Nephron progenitor cell (in vitro differentiated cells): ENCODE results near the gene TMEM182.
A peak's percentile ranks its signal among the peaks of the same experiment; 100 is the strongest.

Experiments
- DNase-seq: peaks from one replicate; pipeline ENCODE4 v3.0.0; 2021
- H3K27ac Mint-ChIP-seq: 2 replicates; pipeline ENCODE4 v1.8.0; 2021; ENCODE audit warnings: mild to moderate bottlenecking, moderate library complexity, mixed read lengths
- H3K27me3 Mint-ChIP-seq: 2 replicates; pipeline ENCODE4 v1.8.0; 2021; ENCODE audit warnings: mild to moderate bottlenecking, low read depth, mixed read lengths; ENCODE audit not compliant: poor library complexity
- H3K36me3 Mint-ChIP-seq: 2 replicates; pipeline ENCODE4 v1.8.0; 2021; ENCODE audit warnings: low read depth, mixed read lengths
- H3K4me1 Mint-ChIP-seq: 2 replicates; pipeline ENCODE4 v1.8.0; 2021; ENCODE audit warnings: mixed read lengths
- H3K4me3 Mint-ChIP-seq: 2 replicates; pipeline ENCODE4 v1.8.0; 2021; ENCODE audit warnings: mild to moderate bottlenecking, moderate library complexity, mixed read lengths
- H3K9me3 Mint-ChIP-seq: 2 replicates; pipeline ENCODE4 v1.8.0; 2021; ENCODE audit warnings: mild to moderate bottlenecking, moderate library complexity, mixed read lengths
- TF ChIP-seq, protein P1 (sequence below): fragments of 200-600 bp; sonication (generic); IDR thresholded peaks from 2 replicates; pipeline ENCODE4 v1.5.0; 2021; ENCODE audit warnings: antibody characterized with exemption

TMEM182 gene

DNA sequence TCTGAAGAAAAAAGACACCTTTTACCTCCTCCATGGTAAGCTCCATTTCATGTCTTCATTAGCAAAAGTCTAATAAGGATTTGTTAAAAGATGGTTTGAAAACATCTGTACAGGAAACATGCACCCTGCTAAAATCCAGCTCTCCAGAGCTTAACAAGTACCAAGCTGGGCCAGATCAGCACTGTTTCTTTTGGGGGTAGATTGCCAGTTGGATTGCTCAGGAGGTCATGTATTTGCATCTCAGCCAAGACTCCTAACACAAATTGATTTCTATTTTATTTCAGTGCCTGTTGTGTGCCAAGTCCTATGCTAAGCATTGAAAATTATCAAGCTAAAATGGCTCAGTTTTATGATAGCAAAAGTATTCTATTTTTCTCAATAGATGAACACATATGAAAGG is 3.4 kb upstream of the TMEM182 start:
- Mint-ChIP-seq H3K4me1 (peaks cover 10% of the 10 kb centered on the region), H3K4me3 (no peak overlapping the region), H3K36me3 (peaks cover 49% of the 10 kb centered on the region), H3K27ac (no peak overlapping the region), H3K27me3 (no peaks in the 10 kb centered on the region), H3K9me3 (peaks cover 5% of the 10 kb centered on the region)
- DNase-seq: no peak
- TF ChIP-seq, protein P1, sequence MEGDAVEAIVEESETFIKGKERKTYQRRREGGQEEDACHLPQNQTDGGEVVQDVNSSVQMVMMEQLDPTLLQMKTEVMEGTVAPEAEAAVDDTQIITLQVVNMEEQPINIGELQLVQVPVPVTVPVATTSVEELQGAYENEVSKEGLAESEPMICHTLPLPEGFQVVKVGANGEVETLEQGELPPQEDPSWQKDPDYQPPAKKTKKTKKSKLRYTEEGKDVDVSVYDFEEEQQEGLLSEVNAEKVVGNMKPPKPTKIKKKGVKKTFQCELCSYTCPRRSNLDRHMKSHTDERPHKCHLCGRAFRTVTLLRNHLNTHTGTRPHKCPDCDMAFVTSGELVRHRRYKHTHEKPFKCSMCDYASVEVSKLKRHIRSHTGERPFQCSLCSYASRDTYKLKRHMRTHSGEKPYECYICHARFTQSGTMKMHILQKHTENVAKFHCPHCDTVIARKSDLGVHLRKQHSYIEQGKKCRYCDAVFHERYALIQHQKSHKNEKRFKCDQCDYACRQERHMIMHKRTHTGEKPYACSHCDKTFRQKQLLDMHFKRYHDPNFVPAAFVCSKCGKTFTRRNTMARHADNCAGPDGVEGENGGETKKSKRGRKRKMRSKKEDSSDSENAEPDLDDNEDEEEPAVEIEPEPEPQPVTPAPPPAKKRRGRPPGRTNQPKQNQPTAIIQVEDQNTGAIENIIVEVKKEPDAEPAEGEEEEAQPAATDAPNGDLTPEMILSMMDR: no peak

DNA sequence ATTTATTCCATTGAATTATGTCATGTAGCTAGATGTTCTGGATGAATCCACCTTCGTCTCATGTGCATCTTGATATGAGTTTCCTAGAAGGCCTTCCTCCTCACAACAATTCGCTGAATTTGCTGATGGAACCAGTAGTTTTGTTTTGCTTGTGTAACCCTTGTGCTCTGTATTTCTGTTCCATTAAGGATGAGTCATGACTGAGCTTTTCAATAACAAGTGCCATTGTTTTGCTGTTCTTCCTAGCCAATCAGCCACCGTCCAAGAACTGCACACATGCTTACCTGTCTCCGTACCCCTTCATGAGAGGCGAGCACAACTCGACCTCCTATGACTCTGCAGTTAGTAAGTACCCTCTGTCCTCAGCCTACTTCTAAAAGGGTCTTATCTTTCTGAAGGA is 2.3 kb downstream of the TMEM182 start:
- TF ChIP-seq, protein P1: no peak
- H3K4me3 Mint-ChIP-seq: no peak overlapping the region
- peaks cover 56% of the 10 kb centered on the region for H3K36me3 Mint-ChIP-seq
- no peak for DNase-seq
- no peaks in the 10 kb centered on the region for H3K27me3 Mint-ChIP-seq
- H3K9me3 Mint-ChIP-seq: no peaks in the 10 kb centered on the region
- H3K27ac Mint-ChIP-seq: no peak overlapping the region
- no peaks in the 10 kb centered on the region for H3K4me1 Mint-ChIP-seq

DNA sequence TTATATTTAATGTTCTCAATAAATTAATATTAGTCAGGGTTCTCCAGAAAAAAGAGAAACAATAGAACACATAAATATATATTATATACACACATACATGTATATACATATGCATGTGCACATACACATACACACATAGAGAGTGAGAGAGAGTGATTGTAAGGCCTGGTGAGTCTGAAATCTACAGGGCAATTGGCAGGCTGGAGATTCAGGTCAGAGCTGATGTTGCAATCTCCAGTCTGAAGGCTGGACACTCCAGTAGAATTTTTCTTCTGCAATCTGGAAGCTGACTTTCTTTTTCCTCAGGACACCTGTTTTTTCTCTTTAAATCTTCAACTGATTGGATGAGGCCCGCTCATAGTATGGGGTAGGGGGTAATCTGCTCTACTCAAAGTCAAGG is 3.2 kb downstream of the TMEM182 start:
- TF ChIP-seq, protein P1: no peak
- peaks cover 4% of the 10 kb centered on the region for H3K4me1 Mint-ChIP-seq
- no peak overlapping the region for H3K27ac Mint-ChIP-seq
- H3K27me3 Mint-ChIP-seq: no peaks in the 10 kb centered on the region
- H3K9me3 Mint-ChIP-seq: no peaks in the 10 kb centered on the region
- no peak for DNase-seq
- peaks cover 53% of the 10 kb centered on the region for H3K36me3 Mint-ChIP-seq
- H3K4me3 Mint-ChIP-seq: no peak overlapping the region

DNA sequence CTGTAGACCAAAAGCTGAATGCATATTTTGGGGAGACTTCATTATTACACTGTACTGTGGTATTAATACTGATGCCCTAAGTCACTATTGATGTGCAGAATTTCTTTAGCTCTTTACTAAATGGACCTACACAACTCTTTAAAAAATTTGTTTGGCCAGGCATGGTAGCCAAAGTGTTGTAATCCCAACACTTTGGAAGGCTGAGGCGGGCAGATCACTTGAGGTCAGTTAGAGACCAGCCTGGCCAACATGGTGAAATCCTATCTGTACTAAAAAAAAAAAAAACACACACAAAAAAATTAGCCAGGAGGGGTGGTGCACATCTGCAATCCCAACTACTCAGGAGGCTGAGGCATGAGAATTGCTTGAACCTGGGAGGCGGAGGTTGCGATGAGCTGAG is 6.4 kb downstream of the TMEM182 start:
- Mint-ChIP-seq H3K4me3 (no peak overlapping the region), H3K9me3 (no peaks in the 10 kb centered on the region), H3K4me1 (peaks cover 17% of the 10 kb centered on the region), H3K27me3 (no peaks in the 10 kb centered on the region), H3K27ac (no peak overlapping the region), H3K36me3 (peaks cover 50% of the 10 kb centered on the region)
- no peak for DNase-seq
- TF ChIP-seq, protein P1: no peak

DNA sequence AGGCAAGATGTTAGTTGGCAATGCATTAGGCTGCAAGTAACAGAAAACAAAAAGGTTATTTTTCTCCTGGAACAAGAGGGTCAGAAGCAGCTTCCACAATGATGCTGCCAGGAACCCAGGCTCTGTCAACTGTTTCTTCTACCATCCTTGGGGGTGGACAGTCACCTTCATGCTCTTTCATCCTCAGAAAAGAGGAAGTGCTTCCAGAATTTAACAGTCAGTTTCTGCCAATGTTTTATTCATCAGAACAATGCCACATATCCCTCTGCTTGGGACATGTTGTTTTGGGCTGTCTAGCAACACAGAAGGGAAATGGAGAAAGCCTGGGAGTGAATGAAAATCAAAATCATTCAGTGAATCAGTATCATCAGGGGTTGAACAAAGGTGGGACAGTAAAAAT is 7.1 kb downstream of the TMEM182 start:
- no peaks in the 10 kb centered on the region for H3K9me3 Mint-ChIP-seq
- no peak overlapping the region for H3K4me3 Mint-ChIP-seq
- TF ChIP-seq, protein P1: no peak
- DNase-seq: no peak
- no peak overlapping the region for H3K27ac Mint-ChIP-seq
- no peaks in the 10 kb centered on the region for H3K27me3 Mint-ChIP-seq
- H3K4me1 Mint-ChIP-seq: peaks cover 17% of the 10 kb centered on the region
- peaks cover 55% of the 10 kb centered on the region for H3K36me3 Mint-ChIP-seq

DNA sequence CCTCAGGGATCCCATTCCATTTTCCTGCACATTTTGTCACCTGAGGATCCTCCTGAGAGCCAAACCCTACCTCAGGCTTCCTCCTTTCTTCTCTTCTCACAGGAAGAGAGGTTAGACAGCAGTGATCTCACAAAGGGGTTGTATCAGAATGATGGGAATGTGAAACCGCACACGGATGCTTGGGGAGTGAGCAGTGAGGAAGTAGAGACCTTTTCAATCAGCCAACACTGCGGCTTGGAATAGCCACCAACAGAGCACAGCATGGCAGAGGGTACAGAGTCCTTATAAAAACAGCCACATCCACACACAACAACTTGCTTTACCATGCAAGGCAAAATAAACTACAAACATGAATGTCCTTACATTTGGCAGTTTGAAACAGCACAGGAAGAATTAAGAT is 8.7 kb downstream of the TMEM182 start:
- Mint-ChIP-seq H3K36me3 (peaks cover 55% of the 10 kb centered on the region), H3K27ac (peak overlapping the region; percentile 70), H3K9me3 (no peaks in the 10 kb centered on the region), H3K4me1 (peaks cover 17% of the 10 kb centered on the region), H3K27me3 (no peaks in the 10 kb centered on the region), H3K4me3 (no peak overlapping the region)
- TF ChIP-seq, protein P1: no peak
- no peak for DNase-seq
